Activated CD4-positive, CD25-positive, alpha-beta regulatory T cell treated with anti-CD3 and anti-CD28 coated beads, Interleukin-2, amount 50 U/mL, for 24 hours (primary cell): ENCODE measurements around the gene DUSP9.
"Not testable (repeated sequence)": the region's sequence is repeated elsewhere in the genome, so short reads cannot be mapped to it uniquely, and the experiment has no call there.

ENCODE experiments used
- ATAC-seq, 2 donors: fragments of 150-1000 bp; cut with Tn5 transposase; one replicate each; pipeline ENCODE4 v1.10.0; 2021; ENCODE audit warnings: mild to moderate bottlenecking in 1 of 2, moderate library complexity in 1 of 2

The DUSP9 gene

DNA sequence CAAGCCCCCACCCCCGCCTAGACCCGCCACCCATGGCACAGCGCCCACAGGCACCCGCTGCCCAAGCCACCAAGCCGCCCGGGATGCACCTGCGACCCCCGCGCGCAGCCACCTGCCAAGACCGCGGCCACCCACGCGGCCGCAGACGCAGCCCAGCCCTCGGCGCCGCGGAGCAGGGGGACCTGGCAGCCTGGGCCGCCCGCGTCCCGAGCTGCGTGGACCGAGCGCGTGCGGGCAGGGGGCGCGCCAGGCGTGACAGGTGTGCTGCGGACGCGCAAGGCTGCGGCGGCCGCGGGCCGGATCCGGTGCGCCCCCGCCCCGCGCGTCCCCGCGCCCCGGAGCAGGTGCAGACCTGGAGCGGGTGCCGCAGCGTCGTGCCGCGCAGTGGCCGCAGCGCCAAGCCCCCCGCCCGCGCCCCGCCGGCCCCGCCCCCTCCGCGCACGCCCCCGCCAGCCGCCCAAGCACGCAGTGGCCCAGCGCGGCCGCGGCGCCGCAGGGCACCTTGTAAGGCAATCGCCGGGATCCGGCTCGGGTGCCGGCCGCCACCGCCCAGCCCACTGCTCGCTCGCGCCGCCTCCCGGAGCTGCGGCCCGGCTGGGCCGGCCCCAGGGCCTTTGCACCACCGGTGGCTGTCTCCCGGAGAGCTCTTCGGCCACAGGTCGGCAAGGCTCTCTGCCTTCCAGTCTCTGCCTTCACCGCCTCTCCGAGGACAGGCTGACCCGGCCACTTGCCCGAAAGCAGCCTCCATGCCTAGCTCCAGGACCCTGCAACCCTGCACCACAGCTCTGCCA, 26.6 kb downstream of the DUSP9 start, which contains the start of gene PNCK:
Gene PNCK (minus strand): TSS at position 386 of the 791 bp plus-strand sequence. CDS start 737 bp downstream, outside the sequence.
- ATAC-seq: no peak

DNA sequence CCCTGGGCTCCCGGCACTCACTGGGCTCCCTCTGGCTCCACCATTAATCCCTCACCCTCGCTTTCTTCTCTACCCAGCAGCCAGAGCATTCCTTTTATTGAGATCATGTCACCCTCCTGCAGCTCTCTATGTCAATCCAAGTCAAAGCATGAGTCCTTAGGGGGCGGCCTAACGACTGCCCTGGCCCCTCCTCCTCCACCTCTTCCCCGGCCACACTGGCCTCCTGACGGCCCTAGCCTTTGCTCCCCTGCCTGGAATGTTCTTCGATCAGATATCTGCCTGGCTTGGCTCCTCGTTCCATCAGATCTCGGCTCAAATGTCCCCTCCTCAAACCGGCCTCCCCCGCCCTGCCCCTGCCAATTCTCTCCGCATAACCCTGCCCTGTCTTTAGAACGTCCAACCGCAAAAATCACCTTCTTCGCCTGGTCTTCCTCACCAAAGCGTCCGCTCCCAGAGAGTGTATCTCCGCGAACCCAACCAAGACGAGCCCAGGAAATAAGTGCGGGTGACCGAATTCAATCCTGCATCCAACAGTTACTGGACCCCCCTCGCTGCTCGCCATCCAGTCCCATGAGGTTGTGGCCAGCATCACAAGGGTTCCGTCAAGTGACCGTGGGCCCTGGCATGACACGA, 27.3 kb downstream of the DUSP9 start:
- no peak for ATAC-seq

DNA sequence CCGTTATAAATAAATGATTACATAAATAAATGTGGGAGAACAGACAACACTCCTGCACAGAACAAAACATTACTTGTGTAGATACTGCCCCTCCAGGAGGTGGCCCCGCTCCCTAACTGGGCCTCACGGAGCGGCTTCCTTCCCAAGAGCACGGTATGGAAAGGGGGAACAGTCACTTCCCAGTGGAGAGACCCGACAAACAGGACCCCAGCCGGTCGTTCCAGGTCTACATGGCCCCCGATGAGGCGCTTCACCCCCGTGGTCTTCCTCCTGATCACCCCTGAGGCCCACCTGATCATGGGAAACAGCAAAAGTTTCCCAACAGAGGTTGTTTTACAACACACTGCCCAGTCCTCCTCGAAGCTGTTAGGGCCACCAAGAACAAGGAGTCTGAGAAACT, 34.2 kb downstream of the DUSP9 start:
- ATAC-seq: no peak

- not testable (repeated sequence) for ATAC-seq
Measured at GRCh38 chrX:153683486-153683885, 36.5 kb downstream of the DUSP9 start.

- no peak for ATAC-seq
Measured at GRCh38 chrX:153684467-153685155, 37.6 kb downstream of the DUSP9 start.

DNA sequence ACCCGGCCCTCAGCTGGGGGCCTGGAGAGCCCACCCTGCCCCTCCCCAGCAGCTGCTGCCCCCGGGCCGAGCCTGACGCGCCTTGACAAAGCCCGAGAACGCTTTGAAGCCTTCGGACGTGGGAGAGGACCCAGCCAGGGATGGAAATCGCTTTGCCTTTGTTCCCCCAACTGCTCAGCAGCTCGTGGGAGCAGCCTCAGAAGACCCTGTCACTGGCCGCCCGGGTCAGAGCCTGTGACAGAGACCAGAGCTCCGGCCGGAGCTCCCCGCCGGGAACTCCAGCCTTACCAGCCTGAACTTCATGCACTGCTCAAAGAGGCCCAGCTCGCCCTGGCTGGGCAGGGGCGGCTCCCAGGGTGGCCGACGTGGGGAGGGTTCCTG, 38.1 kb downstream of the DUSP9 start:
- no peak for ATAC-seq

GRCh38 chrX:153685751-153686696, 39.0 kb downstream of the DUSP9 start:
- no peak for ATAC-seq

DNA sequence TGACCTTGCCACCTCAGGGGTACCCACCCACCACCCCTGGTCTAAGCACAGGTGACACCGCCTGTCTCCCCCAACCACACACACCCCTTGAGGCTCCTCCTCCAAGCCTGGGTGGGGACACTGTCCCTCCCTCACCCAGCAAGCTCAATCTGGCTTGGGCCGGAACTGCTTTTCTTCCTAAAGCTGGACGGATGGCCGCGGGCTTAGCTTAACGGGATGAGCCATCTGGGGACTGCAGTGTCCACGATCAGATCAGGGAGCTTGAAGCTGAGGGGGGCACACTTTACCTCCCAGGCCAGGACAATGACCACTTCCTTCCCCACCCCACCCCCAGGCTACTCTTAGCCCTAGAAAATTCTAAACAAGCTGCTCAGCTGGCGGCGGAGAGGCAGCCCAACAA, 39.7 kb downstream of the DUSP9 start:
- no peak for ATAC-seq

- peak; percentile 24 to 39 for ATAC-seq
Measured at GRCh38 chrX:153687121-153688039, 40.4 kb downstream of the DUSP9 start, which contains the start of gene SLC6A8. Gene SLC6A8 (plus strand): TSS chrX:153687926. CDS start chrX:153688575, 649 bp downstream.

DNA sequence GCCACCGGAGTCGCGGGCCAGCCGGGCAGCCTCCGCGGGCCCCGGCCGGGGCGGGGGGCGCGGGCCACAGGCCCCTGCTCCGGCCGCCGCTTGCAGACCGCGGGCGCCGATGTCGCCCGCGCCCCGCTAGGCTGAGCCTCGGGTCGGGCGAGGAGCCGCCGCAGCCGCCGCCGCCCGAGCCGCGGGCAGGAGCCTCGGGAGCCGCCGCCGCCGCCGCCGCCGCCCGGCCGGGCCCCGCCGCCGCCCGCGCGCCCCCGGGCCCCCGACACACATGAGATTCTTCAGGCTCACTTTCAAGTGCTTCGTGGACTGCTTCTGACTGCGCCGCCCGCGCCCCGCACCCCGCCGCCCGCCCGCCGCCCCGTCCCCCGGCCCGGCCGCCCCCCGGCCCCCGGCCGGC, 41.1 kb downstream of the DUSP9 start:
- ATAC-seq: peak; percentile 18 to 29

DNA sequence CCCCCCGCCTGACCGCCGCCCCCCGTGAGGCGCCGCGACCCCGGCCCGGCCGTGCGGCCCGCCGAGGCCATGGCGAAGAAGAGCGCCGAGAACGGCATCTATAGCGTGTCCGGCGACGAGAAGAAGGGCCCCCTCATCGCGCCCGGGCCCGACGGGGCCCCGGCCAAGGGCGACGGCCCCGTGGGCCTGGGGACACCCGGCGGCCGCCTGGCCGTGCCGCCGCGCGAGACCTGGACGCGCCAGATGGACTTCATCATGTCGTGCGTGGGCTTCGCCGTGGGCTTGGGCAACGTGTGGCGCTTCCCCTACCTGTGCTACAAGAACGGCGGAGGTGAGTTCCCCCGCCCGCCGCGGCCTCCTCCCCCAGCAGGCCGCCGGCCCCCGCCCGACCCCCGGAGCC, 41.5 kb downstream of the DUSP9 start:
- no peak for ATAC-seq

- ATAC-seq: no peak
Measured at GRCh38 chrX:153688911-153689590, 42.0 kb downstream of the DUSP9 start.

DNA sequence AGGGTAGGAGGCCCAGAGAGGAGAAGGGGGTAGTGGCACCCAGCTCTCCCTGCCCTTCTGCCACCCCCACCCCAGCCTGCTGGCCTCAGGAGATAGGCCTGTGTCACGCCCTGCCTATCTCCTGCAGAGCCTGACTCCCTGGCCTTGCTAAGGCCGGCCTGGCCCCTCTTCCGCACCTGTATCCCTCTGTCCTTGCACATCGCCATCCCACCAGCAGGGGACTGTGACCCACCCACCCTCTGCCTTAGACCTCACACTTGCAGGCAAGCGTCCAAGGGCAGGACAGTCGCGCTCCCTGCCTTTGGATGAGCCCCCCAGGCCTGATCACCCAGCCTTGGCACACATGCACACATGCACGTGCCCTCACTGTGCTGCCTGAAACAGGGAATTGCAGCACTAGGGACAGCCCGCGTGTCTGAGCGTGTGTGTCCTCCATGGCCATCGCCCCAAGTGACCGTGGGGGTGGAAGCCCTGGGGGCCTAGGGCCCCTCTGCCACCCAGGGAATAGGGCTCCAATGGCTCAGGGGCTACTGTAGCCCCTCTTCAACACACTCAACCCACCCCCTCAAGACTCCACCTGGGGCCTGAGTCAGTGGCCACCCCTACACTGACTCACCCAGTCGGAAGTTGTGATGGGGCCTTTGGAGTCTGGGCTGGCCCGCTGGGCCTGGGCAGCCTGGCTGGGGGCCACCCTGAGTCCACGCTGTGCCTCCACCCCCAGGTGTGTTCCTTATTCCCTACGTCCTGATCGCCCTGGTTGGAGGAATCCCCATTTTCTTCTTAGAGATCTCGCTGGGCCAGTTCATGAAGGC, 42.9 kb downstream of the DUSP9 start:
- ATAC-seq: no peak

- ATAC-seq: no peak
Measured at GRCh38 chrX:153690466-153690865, 43.5 kb downstream of the DUSP9 start.

GRCh38 chrX:153691032-153691827, 44.2 kb downstream of the DUSP9 start:
- ATAC-seq: not testable (repeated sequence)

GRCh38 chrX:153692003-153692402, 45.0 kb downstream of the DUSP9 start:
- no peak for ATAC-seq

GRCh38 chrX:153692611-153693156, 45.7 kb downstream of the DUSP9 start:
- no peak for ATAC-seq
